Stimulated activated CD8-positive, alpha-beta memory T cell treated with anti-CD3 and anti-CD28 coated beads, Interleukin-4, amount 100 ng/mL, for 4 hours (primary cell): Measurements from ENCODE around the gene FCF1.

Source experiments
- DNase-seq, 2 donors: peaks; one replicate each; pipeline ENCODE4 v3.0.0-alpha.2; 2020; ENCODE audit warnings: low read depth in 2 of 2, low spot score in 1 of 2

The FCF1 gene

GRCh38 chr14:74763803-74764531 is 51.0 kb downstream of the FCF1 start:
- DNase-seq: no peak

GRCh38 chr14:74765721-74766120 is 52.8 kb downstream of the FCF1 start:
- no peak for DNase-seq

- no peak for DNase-seq
Observed at GRCh38 chr14:74771399-74771798, 58.5 kb downstream of the FCF1 start.

GRCh38 chr14:74784634-74785033 is 71.7 kb downstream of the FCF1 start:
- DNase-seq: no peak

- DNase-seq: no peak
Observed at GRCh38 chr14:74785056-74785613, 72.2 kb downstream of the FCF1 start.

GRCh38 chr14:74786796-74787315 is 73.9 kb downstream of the FCF1 start:
- no peak for DNase-seq
